Measurements from ENCODE around the gene COLQ.

DNA sequence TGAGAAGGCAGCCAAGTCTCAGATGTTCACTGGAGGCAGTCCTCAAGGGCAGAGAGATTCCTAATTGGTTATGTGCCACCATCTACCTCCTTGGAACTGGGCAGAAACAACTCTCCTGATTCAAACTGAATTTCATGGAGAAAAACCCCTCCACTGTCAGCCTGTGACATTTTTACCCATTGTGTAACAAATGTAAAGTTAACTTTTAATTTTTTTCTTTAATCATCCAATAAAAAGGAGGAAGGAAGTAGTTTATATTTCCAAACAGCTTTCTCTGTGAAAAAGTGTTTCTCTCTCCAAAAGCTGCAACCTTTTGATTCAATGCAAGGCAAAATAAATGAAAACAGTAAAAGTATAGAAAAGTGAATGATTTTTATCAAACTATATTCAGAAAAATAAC lies 510 bp upstream of the COLQ start:
- TF ChIP-seq, protein P1, sequence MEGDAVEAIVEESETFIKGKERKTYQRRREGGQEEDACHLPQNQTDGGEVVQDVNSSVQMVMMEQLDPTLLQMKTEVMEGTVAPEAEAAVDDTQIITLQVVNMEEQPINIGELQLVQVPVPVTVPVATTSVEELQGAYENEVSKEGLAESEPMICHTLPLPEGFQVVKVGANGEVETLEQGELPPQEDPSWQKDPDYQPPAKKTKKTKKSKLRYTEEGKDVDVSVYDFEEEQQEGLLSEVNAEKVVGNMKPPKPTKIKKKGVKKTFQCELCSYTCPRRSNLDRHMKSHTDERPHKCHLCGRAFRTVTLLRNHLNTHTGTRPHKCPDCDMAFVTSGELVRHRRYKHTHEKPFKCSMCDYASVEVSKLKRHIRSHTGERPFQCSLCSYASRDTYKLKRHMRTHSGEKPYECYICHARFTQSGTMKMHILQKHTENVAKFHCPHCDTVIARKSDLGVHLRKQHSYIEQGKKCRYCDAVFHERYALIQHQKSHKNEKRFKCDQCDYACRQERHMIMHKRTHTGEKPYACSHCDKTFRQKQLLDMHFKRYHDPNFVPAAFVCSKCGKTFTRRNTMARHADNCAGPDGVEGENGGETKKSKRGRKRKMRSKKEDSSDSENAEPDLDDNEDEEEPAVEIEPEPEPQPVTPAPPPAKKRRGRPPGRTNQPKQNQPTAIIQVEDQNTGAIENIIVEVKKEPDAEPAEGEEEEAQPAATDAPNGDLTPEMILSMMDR (IDR thresholded peaks at IDR 0.05), result no peak
- TF ChIP-seq POLR2A (IDR thresholded peaks at IDR 0.05), result no peak
